Ramos (cell line): ENCODE results near the gene PCDHA10.

Experiments
- in situ Hi-C: fragments of 300-500 bp; cut with MboI; formaldehyde crosslinking; loops from one replicate; pipeline ENCODE4 v1.14.3; 2022; ENCODE audit warnings: low sequenced_read_pairs; ENCODE audit not compliant: unreplicated experiment

The PCDHA10 gene

GRCh38 chr5:140883373-140883772 lies 27.7 kb downstream of the PCDHA10 start:
- in situ Hi-C loops: no loop called here

GRCh38 chr5:140883927-140884697 lies 28.4 kb downstream of the PCDHA10 start:
- in situ Hi-C loops: no loop called here

- in situ Hi-C loops: no loop called here
Observed at GRCh38 chr5:140916325-140916724, 60.6 kb downstream of the PCDHA10 start.
